IMR-90 (cell line): ENCODE measurements around the gene DSP. TPM values are rescaled to one million over a fixed set of nuclear protein-coding genes. Genes with fewer than 3 reads are reported as not detected.

Experiments used
- ATAC-seq: fragments of 200-7000 bp; cut with Tn5 transposase; 2 replicates; pipeline ENCODE4 v1.9.1; 2020; ENCODE audit warnings: low read depth, mild to moderate bottlenecking, moderate library complexity
- BruUV-seq: library from RNA; stranded (reverse); fragments of 400-500 nt; replicated peaks from 2 replicates; lab custom pipeline; 2021; lab: Mats Ljungman, UMichigan
- CTCF ChIA-PET: fragments of 300-600 bp; formaldehyde crosslinking; extraction: SDS; loops from one replicate; lab custom pipeline; 2021; ENCODE audit warnings: antibody characterized with exemption; lab: Yijun Ruan, JAX
- POLR2A ChIA-PET: fragments of 300-600 bp; sonication (Branson Sonifier 250); formaldehyde crosslinking; loops from one replicate; lab custom pipeline; 2022; ENCODE audit warnings: antibody characterized with exemption; ENCODE audit not compliant: unreplicated experiment; lab: Charles Lee
- DNase-seq: peaks from one replicate; pipeline ENCODE4 v3.0.0; 2013
- H2AFZ ChIP-seq: replicated peaks from 2 replicates; pipeline ENCODE3; 2013; ENCODE audit warnings: low read length, mild to moderate bottlenecking; ENCODE audit not compliant: poor library complexity
- H2AK5ac ChIP-seq: 2 replicates; pipeline ENCODE4 v1.6.1; 2013; ENCODE audit warnings: low read depth, low read length, inconsistent platforms
- H2AK9ac ChIP-seq: replicated peaks from 2 replicates; pipeline ENCODE3; 2013; ENCODE audit warnings: mild to moderate bottlenecking, low read depth, low read length, moderate library complexity; ENCODE audit not compliant: poor library complexity
- H2BK120ac ChIP-seq: 2 replicates; pipeline ENCODE4 v1.6.1; 2013; ENCODE audit warnings: low read depth, low read length, inconsistent platforms
- H2BK15ac ChIP-seq: 3 replicates; pipeline ENCODE4 v1.6.1; 2013; ENCODE audit warnings: low read depth, low read length, inconsistent platforms
- H2BK20ac ChIP-seq: 2 replicates; pipeline ENCODE4 v1.6.1; 2013; ENCODE audit warnings: low read depth, mild to moderate bottlenecking, inconsistent platforms, low read length, moderate library complexity
- H2BK5ac ChIP-seq: 2 replicates; pipeline ENCODE4 v1.6.1; 2013; ENCODE audit warnings: mild to moderate bottlenecking, low read depth, low read length, inconsistent platforms; ENCODE audit not compliant: poor library complexity, severe bottlenecking
- H3K14ac ChIP-seq: replicated peaks from 2 replicates; pipeline ENCODE4 v1.6.1; 2013; ENCODE audit warnings: low read depth, low read length, inconsistent platforms
- H3K18ac ChIP-seq: 2 replicates; pipeline ENCODE4 v1.6.1; 2013; ENCODE audit warnings: low read depth, low read length, control low read depth
- H3K23ac ChIP-seq: 2 replicates; pipeline ENCODE4 v1.6.1; 2013; ENCODE audit warnings: low read depth, low read length, inconsistent platforms
- H3K27ac ChIP-seq: 2 replicates; pipeline ENCODE4 v1.5.1; 2013; ENCODE audit warnings: mild to moderate bottlenecking, control low read depth, low read length; ENCODE audit not compliant: insufficient read depth
- H3K27me3 ChIP-seq: 2 replicates; pipeline ENCODE4 v1.6.1; 2013; ENCODE audit warnings: low read length; ENCODE audit not compliant: control insufficient read depth, insufficient read depth
- H3K36me3 ChIP-seq: 2 replicates; pipeline ENCODE4 v1.6.1; 2013; ENCODE audit warnings: low read length, mixed read lengths; ENCODE audit not compliant: control insufficient read depth, insufficient read depth
- H3K4ac ChIP-seq: 2 replicates; pipeline ENCODE4 v1.6.1; 2013; ENCODE audit warnings: low read depth, low read length, inconsistent platforms
- H3K4me1 ChIP-seq: 2 replicates; pipeline ENCODE4 v1.6.1; 2013; ENCODE audit warnings: low read length, mixed read lengths; ENCODE audit not compliant: control insufficient read depth, insufficient read depth
- H3K4me2 ChIP-seq: 2 replicates; pipeline ENCODE4 v1.6.1; 2013; ENCODE audit warnings: low read depth, mild to moderate bottlenecking, control low read depth, low read length, moderate library complexity
- H3K4me3 ChIP-seq: 2 replicates; pipeline ENCODE4 v1.5.1; 2013; ENCODE audit warnings: low read depth, mild to moderate bottlenecking, control low read depth, low read length, moderate library complexity; ENCODE audit not compliant: insufficient read depth
- H3K56ac ChIP-seq: 2 replicates; pipeline ENCODE4 v1.6.1; 2013; ENCODE audit warnings: low read length, inconsistent platforms; ENCODE audit not compliant: insufficient read depth; ENCODE audit errors: extremely low read depth
- H3K79me1 ChIP-seq, 2 experiments: 2 replicates each; pipeline ENCODE4 v1.6.1; 2013; ENCODE audit warnings: low read length in 2 of 2, inconsistent platforms in 1 of 2, low read depth in 1 of 2
- H3K9ac ChIP-seq: 2 replicates; pipeline ENCODE4 v1.6.1; 2013; ENCODE audit warnings: low read depth, low read length, control low read depth
- H3K9me1 ChIP-seq: 2 replicates; pipeline ENCODE4 v1.6.1; 2013; ENCODE audit warnings: low read length, inconsistent platforms; ENCODE audit not compliant: insufficient read depth
- H3K9me3 ChIP-seq: 2 replicates; pipeline ENCODE4 v1.6.1; 2013; ENCODE audit warnings: low read length; ENCODE audit not compliant: control insufficient read depth, insufficient read depth
- H4K20me1 ChIP-seq: 2 replicates; pipeline ENCODE4 v1.6.1; 2013; ENCODE audit warnings: low read length, inconsistent platforms; ENCODE audit not compliant: insufficient read depth
- H4K5ac ChIP-seq: 2 replicates; pipeline ENCODE4 v1.6.1; 2013; ENCODE audit warnings: mild to moderate bottlenecking, low read depth, low read length, control low read depth
- H4K8ac ChIP-seq, 2 experiments: 2 replicates each; pipeline ENCODE4 v1.6.1; 2013; ENCODE audit warnings: low read depth in 2 of 2, low read length in 2 of 2, control low read depth in 1 of 2, inconsistent platforms in 1 of 2
- H4K91ac ChIP-seq: 2 replicates; pipeline ENCODE4 v1.6.1; 2013; ENCODE audit warnings: low read depth, low read length, inconsistent platforms; ENCODE audit not compliant: insufficient read depth
- CTCF ChIP-seq: conservative IDR thresholded peaks from 2 replicates; pipeline ENCODE4 v1.5.1; 2012; ENCODE audit warnings: mild to moderate bottlenecking, low read depth, low read length, improper control_type of control experiment
- MAFK ChIP-seq: IDR thresholded peaks from 2 replicates; pipeline ENCODE4 v1.6.1; 2012; ENCODE audit warnings: low read depth, low read length, improper control_type of control experiment
- MXI1 ChIP-seq: IDR thresholded peaks from 2 replicates; pipeline ENCODE4 v1.6.1; 2012; ENCODE audit warnings: low read depth, mild to moderate bottlenecking, low read length, moderate library complexity, borderline replicate concordance
- NFE2L2 ChIP-seq: fragments of 150-350 bp; IDR thresholded peaks from 2 replicates; pipeline ENCODE4 v1.6.1; 2016; ENCODE audit warnings: low read depth, mild to moderate bottlenecking, low read length
- SMC3 ChIP-seq: fragments of 150-350 bp; IDR thresholded peaks from 2 replicates; pipeline ENCODE4 v1.6.1; 2016; ENCODE audit warnings: low read depth, mild to moderate bottlenecking, antibody characterized with exemption, low read length, moderate library complexity
- WGBS, 2 experiments: methylation state at CpG; one replicate each; pipeline versions ENCODE4 v1.1.5 to v1.1.7; 2013; ENCODE audit warnings: missing lambda C conversion rate in 2 of 2; ENCODE audit not compliant: insufficient read length in 1 of 2; ENCODE audit errors: extremely low coverage in 2 of 2; 5-methylcytosine and 5-hydroxymethylcytosine counted together
- dilution Hi-C: fragments of 300-500 bp; cut with HindIII; formaldehyde crosslinking; loops from one replicate; pipeline ENCODE4 v1.14.3; 2018; ENCODE audit warnings: low sequenced_read_pairs; ENCODE audit not compliant: unreplicated experiment
- in situ Hi-C: fragments of 300-500 bp; cut with MboI; formaldehyde crosslinking; loops from 3 replicates; pipeline ENCODE4 v1.14.3; 2019; ENCODE audit warnings: low sequenced_read_pairs, inconsistent platforms, mixed read lengths
- intact Hi-C: fragments of 100-400 bp; cut with micrococcal nuclease; formaldehyde crosslinking; loops from 2 replicates; pipeline ENCODE4 v1.10.0; 2022
- polyA plus RNA-seq, 3 experiments: library from polyadenylated mRNA; depleted of rRNA; stranded (reverse); fragments of >200 nt; gene quantifications; 2 replicates each; pipeline ENCODE4 v1.2.3, GENCODE V29; 2012; ENCODE audit warnings: low replicate concordance in 1 of 3
- total RNA-seq: library from RNA; depleted of rRNA; stranded (reverse); fragments of >200 nt; gene quantifications from 2 replicates; pipeline ENCODE4 v1.2.3, GENCODE V29; 2012

The DSP gene
- total and polyA plus RNA-seq, 2 of the 4 experiments (the other 2 are of a cell fraction), result 7.1 to 20.1 TPM

DNA sequence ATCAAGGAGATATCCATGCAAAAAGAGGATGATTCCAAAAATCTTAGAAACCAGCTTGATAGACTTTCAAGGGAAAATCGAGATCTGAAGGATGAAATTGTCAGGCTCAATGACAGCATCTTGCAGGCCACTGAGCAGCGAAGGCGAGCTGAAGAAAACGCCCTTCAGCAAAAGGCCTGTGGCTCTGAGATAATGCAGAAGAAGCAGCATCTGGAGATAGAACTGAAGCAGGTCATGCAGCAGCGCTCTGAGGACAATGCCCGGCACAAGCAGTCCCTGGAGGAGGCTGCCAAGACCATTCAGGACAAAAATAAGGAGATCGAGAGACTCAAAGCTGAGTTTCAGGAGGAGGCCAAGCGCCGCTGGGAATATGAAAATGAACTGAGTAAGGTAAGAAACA lies 38.4 kb downstream of the DSP start:
- peaks cover 11% of the 10 kb centered on the region for H3K36me3 ChIP-seq
- no TSS peak for BruUV-seq

More for the DNA sequence above, 38.4 kb downstream of the DSP start:
- dilution Hi-C loops (no loop called here), intact Hi-C loops (no loop called here), in situ Hi-C loops (loop anchor here (10.0 kb wide), 2 partner anchors 175 to 275 kb away; no protein-coding TSS in a partner anchor)
- H3K56ac ChIP-seq, result no peak overlapping the region
- ATAC-seq, result no peak
- H2BK120ac ChIP-seq, result no peak overlapping the region
- no peaks in the 10 kb centered on the region for H3K79me1 ChIP-seq
- WGBS, 2 experiments, result 92% methylated on average over 7 of the region's 9 CpGs; no CpG with 5 or more reads in 1 of the 2 experiments
- H3K4me3 ChIP-seq, result no peak overlapping the region
- no peak overlapping the region for H4K5ac ChIP-seq
- no peaks in the 10 kb centered on the region for H3K9me3 ChIP-seq
- H3K27ac ChIP-seq, result no peak overlapping the region
- H2BK15ac ChIP-seq, result no peak overlapping the region
- no peak overlapping the region for H4K91ac ChIP-seq
- no peak overlapping the region for H2AK9ac ChIP-seq
- no peaks in the 10 kb centered on the region for H4K20me1 ChIP-seq
- no peak for DNase-seq
- no peak overlapping the region for H4K8ac ChIP-seq
- no peak overlapping the region for H2BK5ac ChIP-seq
- no peak overlapping the region for H3K18ac ChIP-seq
- H3K9me1 ChIP-seq, result no peaks in the 10 kb centered on the region; the same call in 1 of the 2 replicates
- H2AFZ ChIP-seq, result no peak overlapping the region
- no peaks in the 10 kb centered on the region for H3K27me3 ChIP-seq
- no peak overlapping the region for H3K9ac ChIP-seq
- no peak overlapping the region for H2BK20ac ChIP-seq
- TF ChIP-seq SMC3 (no peak), CTCF (no peak), MXI1 (no peak), MAFK (no peak), NFE2L2 (no peak)
- no peak overlapping the region for H3K23ac ChIP-seq
- H3K4me1 ChIP-seq, result no peaks in the 10 kb centered on the region
- ChIA-PET CTCF (interaction anchor here (0.9 kb wide), 1 partner anchor 12 kb away, joined by 3 read pairs; no protein-coding TSS in a partner anchor), POLR2A (no interaction called here)
- H3K4me2 ChIP-seq, result no peak overlapping the region
- no peak overlapping the region for H3K4ac ChIP-seq
- no peak overlapping the region for H3K14ac ChIP-seq
- H2AK5ac ChIP-seq, result no peak overlapping the region
